H9 (cell line): ENCODE data around the gene RNGTT. TPM values are rescaled to one million over a fixed set of nuclear protein-coding genes. Genes with fewer than 3 reads are reported as not detected.

ENCODE experiments used
- DNase-seq: peaks from one replicate; pipeline ENCODE4 v3.0.0-alpha.2; 2017
- H2AFZ ChIP-seq: one replicate; pipeline ENCODE4 v1.6.1; 2013; ENCODE audit warnings: mild to moderate bottlenecking, low read length, control low read depth, moderate library complexity
- H2AK5ac ChIP-seq: 2 replicates; pipeline ENCODE4 v1.6.1; 2013; ENCODE audit warnings: low read length, control low read depth, mixed read lengths; ENCODE audit not compliant: insufficient read length
- H2BK120ac ChIP-seq: one replicate; pipeline ENCODE4 v1.6.1; 2013; ENCODE audit warnings: low read depth, mild to moderate bottlenecking, low read length, control low read depth, inconsistent platforms; ENCODE audit not compliant: poor library complexity, severe bottlenecking
- H2BK12ac ChIP-seq: 2 replicates; pipeline ENCODE4 v1.6.1; 2013; ENCODE audit warnings: low read length, control low read depth, mixed read lengths, low read depth; ENCODE audit not compliant: insufficient read length
- H2BK15ac ChIP-seq: 2 replicates; pipeline ENCODE4 v1.6.1; 2013; ENCODE audit warnings: low read depth, low read length, control low read depth
- H2BK20ac ChIP-seq: one replicate; pipeline ENCODE4 v1.6.1; 2013; ENCODE audit warnings: low read depth, mild to moderate bottlenecking, low read length, control low read depth, inconsistent platforms; ENCODE audit not compliant: poor library complexity, severe bottlenecking
- H2BK5ac ChIP-seq: 2 replicates; pipeline ENCODE4 v1.6.1; 2013; ENCODE audit warnings: low read length, control low read depth, mixed read lengths; ENCODE audit not compliant: insufficient read length
- H3K14ac ChIP-seq: 2 replicates; pipeline ENCODE4 v1.6.1; 2013; ENCODE audit warnings: low read length, control low read depth; ENCODE audit not compliant: insufficient read depth
- H3K18ac ChIP-seq: 2 replicates; pipeline ENCODE4 v1.6.1; 2013; ENCODE audit warnings: low read depth, mild to moderate bottlenecking, mixed read lengths, low read length, control low read depth; ENCODE audit not compliant: insufficient read length
- H3K23ac ChIP-seq: 2 replicates; pipeline ENCODE4 v1.6.1; 2013; ENCODE audit warnings: low read length, control low read depth, mixed read lengths, low read depth; ENCODE audit not compliant: insufficient read length
- H3K23me2 ChIP-seq: 2 replicates; pipeline ENCODE4 v1.6.1; 2013; ENCODE audit warnings: low read depth, mild to moderate bottlenecking, mixed read lengths, low read length, control low read depth; ENCODE audit not compliant: insufficient read length, poor library complexity, severe bottlenecking
- H3K27ac ChIP-seq: 2 replicates; pipeline ENCODE4 v1.5.1; 2013; ENCODE audit warnings: low read length, control low read depth, mixed read lengths, low read depth; ENCODE audit not compliant: insufficient read length
- H3K27me3 ChIP-seq: 2 replicates; pipeline ENCODE4 v1.6.1; 2013; ENCODE audit warnings: low read length, control low read depth, inconsistent platforms; ENCODE audit not compliant: insufficient read depth
- H3K4ac ChIP-seq: 2 replicates; pipeline ENCODE4 v1.6.1; 2013; ENCODE audit warnings: low read depth, mild to moderate bottlenecking, control low read depth, inconsistent platforms, low read length, moderate library complexity
- H3K4me1 ChIP-seq: 2 replicates; pipeline ENCODE4 v1.6.1; 2013; ENCODE audit warnings: low read length, control low read depth, inconsistent platforms; ENCODE audit not compliant: insufficient read depth
- H3K4me2 ChIP-seq: 2 replicates; pipeline ENCODE4 v1.6.1; 2013; ENCODE audit warnings: low read length, control low read depth, mixed read lengths; ENCODE audit not compliant: insufficient read length, insufficient read depth
- H3K56ac ChIP-seq: 2 replicates; pipeline ENCODE4 v1.6.1; 2013; ENCODE audit warnings: low read depth, mild to moderate bottlenecking, mixed read lengths, low read length, control low read depth; ENCODE audit not compliant: insufficient read length
- H3K79me1 ChIP-seq: 2 replicates; pipeline ENCODE4 v1.6.1; 2013; ENCODE audit warnings: low read depth, mild to moderate bottlenecking, moderate library complexity, low read length, control low read depth, inconsistent platforms; ENCODE audit not compliant: insufficient read depth, poor library complexity, severe bottlenecking
- H3K79me2 ChIP-seq: 2 replicates; pipeline ENCODE4 v1.6.1; 2013; ENCODE audit warnings: low read length, control low read depth, inconsistent platforms; ENCODE audit not compliant: insufficient read depth
- H3K9ac ChIP-seq: 2 replicates; pipeline ENCODE4 v1.6.1; 2013; ENCODE audit warnings: low read length, control low read depth, mixed read lengths; ENCODE audit not compliant: insufficient read length; ENCODE audit errors: extremely low read depth
- H3K9me3 ChIP-seq: one replicate; pipeline ENCODE4 v1.6.1; 2013; ENCODE audit warnings: low read depth, low read length, inconsistent platforms; ENCODE audit not compliant: control insufficient read depth
- H3T11ph ChIP-seq: one replicate; pipeline ENCODE4 v1.6.1; 2013; ENCODE audit warnings: mild to moderate bottlenecking, low read length, control low read depth, inconsistent platforms
- H4K20me1 ChIP-seq: one replicate; pipeline ENCODE4 v1.6.1; 2013; ENCODE audit not compliant: control insufficient read depth, insufficient read length, insufficient read depth
- H4K5ac ChIP-seq: 2 replicates; pipeline ENCODE4 v1.6.1; 2013; ENCODE audit warnings: low read depth, mild to moderate bottlenecking, mixed read lengths, low read length, control low read depth; ENCODE audit not compliant: insufficient read length
- H4K8ac ChIP-seq: replicated peaks from 2 replicates; pipeline ENCODE4 v1.6.1; 2013; ENCODE audit warnings: low read length, control low read depth, mixed read lengths, low read depth; ENCODE audit not compliant: insufficient read length
- H4K91ac ChIP-seq: 2 replicates; pipeline ENCODE4 v1.6.1; 2013; ENCODE audit warnings: low read depth, mild to moderate bottlenecking, moderate library complexity, mixed read lengths, low read length, control low read depth; ENCODE audit not compliant: insufficient read length
- H3K27ac Mint-ChIP-seq, 3 experiments: 2 replicates in 2 of 3; 3 replicates in 1 of 3; pipeline ENCODE4 v1.8.0; 2020 to 2021; ENCODE audit warnings: mixed read lengths in 3 of 3, mild to moderate bottlenecking in 1 of 3, moderate library complexity in 1 of 3
- H3K27me3 Mint-ChIP-seq: 2 replicates; pipeline ENCODE4 v1.8.0; 2021; ENCODE audit warnings: low read depth, mild to moderate bottlenecking, moderate library complexity, mixed read lengths
- H3K36me3 Mint-ChIP-seq, 3 experiments: 2 replicates in 2 of 3; 3 replicates in 1 of 3; pipeline ENCODE4 v1.8.0; 2020 to 2021; ENCODE audit warnings: low read depth in 3 of 3, mixed read lengths in 3 of 3; ENCODE audit not compliant: insufficient read depth in 1 of 3
- H3K4me1 Mint-ChIP-seq, 2 experiments: 2 replicates each; pipeline ENCODE4 v1.8.0; 2020; ENCODE audit warnings: mixed read lengths in 2 of 2
- H3K4me3 Mint-ChIP-seq, 2 experiments: 2 replicates in 1 of 2; 3 replicates in 1 of 2; pipeline ENCODE4 v1.8.0; 2020 to 2021; ENCODE audit warnings: mild to moderate bottlenecking in 2 of 2, mixed read lengths in 2 of 2, moderate library complexity in 1 of 2
- H3K9me3 Mint-ChIP-seq, 2 experiments: 2 replicates in 1 of 2; 3 replicates in 1 of 2; pipeline ENCODE4 v1.8.0; 2020; ENCODE audit warnings: mild to moderate bottlenecking in 2 of 2, mixed read lengths in 2 of 2, moderate library complexity in 1 of 2
- CTCF ChIP-seq: fragments of 200-600 bp; sonication (generic); conservative IDR thresholded peaks from 3 replicates; pipeline ENCODE4 v1.8.0; 2021; ENCODE audit warnings: antibody characterized with exemption, mild to moderate bottlenecking
- WGBS: extraction: QIAGEN DNeasy Blood & Tissue Kit; methylation state at CpG from one replicate; pipeline ENCODE4 v1.1.7; 2013; ENCODE audit warnings: missing lambda C conversion rate, low lambda C conversion rate, mixed read lengths; ENCODE audit not compliant: insufficient read length; ENCODE audit errors: extremely low coverage; 5-methylcytosine and 5-hydroxymethylcytosine counted together
- total RNA-seq: library from RNA; stranded (reverse); gene quantifications from 2 replicates; pipeline ENCODE4 v1.2.1, GENCODE V29; 2021

Gene RNGTT
- total RNA-seq, 1 experiment from 2014 or later: 20.5 TPM

GRCh38 chr6:88761237-88762031, 202.0 kb downstream of the RNGTT start:
- Histone ChIP-seq H2BK120ac (no peak overlapping the region), H3T11ph (no peak overlapping the region), H3K14ac (no peak overlapping the region), H3K23ac (peak overlapping the region; percentile 49), H2BK12ac (no peak overlapping the region), H3K9me3 (no peaks in the 10 kb centered on the region), H2AFZ (no peak overlapping the region), H3K79me2 (no peaks in the 10 kb centered on the region), H3K23me2 (no peaks in the 10 kb centered on the region), H4K8ac (no peak overlapping the region), H3K27ac (no peak overlapping the region), H3K4me2 (no peak overlapping the region), H3K4me1 (no peaks in the 10 kb centered on the region), H4K20me1 (no peaks in the 10 kb centered on the region), H3K9ac (no peak overlapping the region), H3K79me1 (no peaks in the 10 kb centered on the region), H2AK5ac (no peak overlapping the region), H2BK20ac (no peak overlapping the region), H2BK15ac (no peak overlapping the region), H2BK5ac (no peak overlapping the region), H3K4ac (no peak overlapping the region), H4K5ac (no peak overlapping the region), H3K27me3 (no peaks in the 10 kb centered on the region), H3K56ac (no peak overlapping the region), H3K18ac (no peak overlapping the region), H4K91ac (no peak overlapping the region)
- H3K27ac Mint-ChIP-seq: no peak overlapping the region
- no peak for DNase-seq
- TF ChIP-seq CTCF: peak; percentile 58
- no peak overlapping the region for H3K4me3 Mint-ChIP-seq
- H3K36me3 Mint-ChIP-seq: peaks cover 0 to 3% (median 0%) of the 10 kb centered on the region in 3 experiments; a peak in 1 of 7 replicates
- WGBS: no CpG with 5 or more reads among the region's 9 CpGs
- H3K4me1 Mint-ChIP-seq: peaks cover 0 to 4% of the 10 kb centered on the region in 2 experiments; a peak in 1 of 4 replicates
- no peaks in the 10 kb centered on the region for H3K9me3 Mint-ChIP-seq
- H3K27me3 Mint-ChIP-seq: no peaks in the 10 kb centered on the region
